Measurements from ENCODE around the gene CYFIP1.
"Not testable (repeated sequence)": the region's sequence is repeated elsewhere in the genome, so short reads cannot be mapped to it uniquely, and the experiment has no call there.

Gene CYFIP1

GRCh38 chr15:23003736-23004135 lies 23.6 kb upstream of the CYFIP1 start:
- DNase-seq (ENCODE audit: low spot score) = no peak
- TF ChIP-seq CTCF (conservative IDR thresholded peaks at IDR 0.05; ENCODE audit: low read depth) = no peak
- ChIA-PET POLR2A (ENCODE audit: low non-redundant PET) (no interaction called here), CTCF (interaction anchor here (1.6 kb wide), 1 partner anchor 50 kb away, joined by 3 read pairs; no protein-coding TSS in a partner anchor)
- no peak overlapping the region for H3K27ac ChIP-seq

GRCh38 chr15:23002920-23003319 lies 22.8 kb upstream of the CYFIP1 start:
- CTCF ChIA-PET = interaction anchor here (1.6 kb wide), 1 partner anchor 49 kb away, joined by 3 read pairs; no protein-coding TSS in a partner anchor
- TF ChIP-seq CTCF (conservative IDR thresholded peaks at IDR 0.05; ENCODE audit: low read depth) = no peak
- H3K27ac ChIP-seq = no peak overlapping the region
- POLR2A ChIA-PET (ENCODE audit: low non-redundant PET) = no interaction called here
- DNase-seq (ENCODE audit: low spot score) = no peak

GRCh38 chr15:22995795-22996194 lies 15.6 kb upstream of the CYFIP1 start:
- ChIA-PET CTCF (no interaction called here), POLR2A (ENCODE audit: low non-redundant PET) (no interaction called here)
- no peak for DNase-seq (ENCODE audit: low spot score)
- TF ChIP-seq CTCF (conservative IDR thresholded peaks at IDR 0.05; ENCODE audit: low read depth) = no peak
- no peak overlapping the region for H3K27ac ChIP-seq

GRCh38 chr15:22992024-22992326 lies 11.8 kb upstream of the CYFIP1 start:
- POLR2A ChIA-PET (ENCODE audit: low non-redundant PET) = no interaction called here
- DNase-seq (ENCODE audit: low spot score) = no peak
- CTCF ChIA-PET = no interaction called here
- H3K27ac ChIP-seq = no peak overlapping the region
- TF ChIP-seq CTCF (conservative IDR thresholded peaks at IDR 0.05; ENCODE audit: low read depth) = no peak

- no peak for TF ChIP-seq CTCF (conservative IDR thresholded peaks at IDR 0.05; ENCODE audit: low read depth)
- ChIA-PET CTCF (interaction anchor here (0.7 kb wide), 1 partner anchor 47 kb away, joined by 3 read pairs; no protein-coding TSS in a partner anchor), POLR2A (ENCODE audit: low non-redundant PET) (no interaction called here)
- no peak overlapping the region for H3K27ac ChIP-seq
- DNase-seq (ENCODE audit: low spot score) = no peak
Measured at GRCh38 chr15:22989576-22990477, 9.7 kb upstream of the CYFIP1 start.

- H3K27ac ChIP-seq = no peak overlapping the region
- no peak for TF ChIP-seq CTCF (conservative IDR thresholded peaks at IDR 0.05; ENCODE audit: low read depth)
- POLR2A ChIA-PET (ENCODE audit: low non-redundant PET) = no interaction called here
- no peak for DNase-seq (ENCODE audit: low spot score)
- CTCF ChIA-PET = no interaction called here
Measured at GRCh38 chr15:22988811-22989210, 8.6 kb upstream of the CYFIP1 start.

GRCh38 chr15:22981931-22982330 lies 1.8 kb upstream of the CYFIP1 start:
- POLR2A ChIA-PET (ENCODE audit: low non-redundant PET); CTCF ChIA-PET; DNase-seq (ENCODE audit: low spot score); H3K27ac ChIP-seq: not testable (repeated sequence)
